HepG2 (cell line): ENCODE results near the gene CPEB4. TPM values are rescaled to one million over a fixed set of nuclear protein-coding genes. Genes with fewer than 3 reads are reported as not detected.

Experiments used
- CEBPB ChIP-seq: IDR thresholded peaks from 2 replicates; pipeline ENCODE4 v1.6.1; 2011; ENCODE audit warnings: low read depth, low read length, improper control_type of control experiment, borderline replicate concordance
- EEA1 ChIP-seq: sonication (generic); formaldehyde crosslinking; IDR thresholded peaks from 2 replicates; pipeline ENCODE4 v1.5.1; 2020; ENCODE audit warnings: mild to moderate bottlenecking, missing genetic modification reagents, borderline replicate concordance
- FOXC1 ChIP-seq: sonication (generic); formaldehyde crosslinking; IDR thresholded peaks from 2 replicates; pipeline ENCODE4 v1.8.0; 2022; ENCODE audit warnings: mild to moderate bottlenecking, missing genetic modification reagents, borderline replicate concordance
- HOXA7 ChIP-seq: sonication (generic); formaldehyde crosslinking; IDR thresholded peaks from 2 replicates; pipeline ENCODE4 v1.8.1; 2022; ENCODE audit warnings: mild to moderate bottlenecking, missing genetic modification reagents, moderate library complexity
- KLF12 ChIP-seq: sonication (generic); formaldehyde crosslinking; IDR thresholded peaks from 2 replicates; pipeline ENCODE4 v1.4.0; 2020; ENCODE audit warnings: missing genetic modification reagents, borderline replicate concordance
- MYC ChIP-seq: sonication (generic); formaldehyde crosslinking; IDR thresholded peaks from 2 replicates; pipeline ENCODE4 v1.9.0; 2021; ENCODE audit warnings: missing genetic modification reagents, borderline replicate concordance
- PCBP1 ChIP-seq: fragments of 200-400 bp; formaldehyde crosslinking; IDR thresholded peaks from 2 replicates; pipeline ENCODE4 v1.6.1; 2017; ENCODE audit warnings: mild to moderate bottlenecking, low read depth, low read length, borderline replicate concordance
- ZBTB40 ChIP-seq, 2 experiments: fragments of 450-650 bp in 1 of 2; sonication (generic) in 1 of 2; formaldehyde crosslinking in 1 of 2; IDR thresholded peaks; 2 replicates each; pipeline versions ENCODE4 v1.6.1 to v1.8.0; 2016 to 2022; ENCODE audit warnings: antibody characterized with exemption in 1 of 2, mild to moderate bottlenecking in 1 of 2, missing genetic modification reagents in 1 of 2
- ZFP36L2 ChIP-seq: sonication (generic); formaldehyde crosslinking; IDR thresholded peaks from 2 replicates; pipeline ENCODE4 v1.4.0; 2020; ENCODE audit warnings: missing genetic modification reagents
- ZFP90 ChIP-seq: sonication (generic); formaldehyde crosslinking; IDR thresholded peaks from 2 replicates; pipeline ENCODE4 v1.8.0; 2022; ENCODE audit warnings: missing genetic modification reagents, mild to moderate bottlenecking, inconsistent platforms, borderline replicate concordance
- ZNF10 ChIP-seq: sonication (generic); formaldehyde crosslinking; IDR thresholded peaks from 2 replicates; pipeline ENCODE4 v1.4.0; 2020; ENCODE audit warnings: mild to moderate bottlenecking, low read depth, missing genetic modification reagents, borderline replicate concordance
- ZNF207 ChIP-seq: fragments of 450-650 bp; IDR thresholded peaks from 2 replicates; pipeline ENCODE4 v1.6.1; 2016; ENCODE audit warnings: antibody characterized with exemption, borderline replicate concordance
- ZNF556 ChIP-seq: sonication (generic); formaldehyde crosslinking; IDR thresholded peaks from 2 replicates; pipeline ENCODE4 v1.4.0; 2020; ENCODE audit warnings: mild to moderate bottlenecking, missing genetic modification reagents, borderline replicate concordance
- ZNF577 ChIP-seq: sonication (generic); formaldehyde crosslinking; IDR thresholded peaks from 2 replicates; pipeline ENCODE4 v1.4.0; 2020; ENCODE audit warnings: mild to moderate bottlenecking, low read depth, missing genetic modification reagents, borderline replicate concordance
- ZNF580 ChIP-seq: IDR thresholded peaks from 2 replicates; pipeline ENCODE4 v1.6.1; 2016; ENCODE audit warnings: low read depth, borderline replicate concordance
- ZNF776 ChIP-seq: sonication (generic); formaldehyde crosslinking; IDR thresholded peaks from 2 replicates; pipeline ENCODE4 v1.4.0; 2020; ENCODE audit warnings: mild to moderate bottlenecking, missing genetic modification reagents
- ZNF879 ChIP-seq: sonication (generic); formaldehyde crosslinking; IDR thresholded peaks from 2 replicates; pipeline ENCODE4 v1.8.1; 2023; ENCODE audit warnings: missing genetic modification reagents
- ZSCAN22 ChIP-seq: sonication (generic); formaldehyde crosslinking; IDR thresholded peaks from 2 replicates; pipeline ENCODE4 v1.4.0; 2020; ENCODE audit warnings: mild to moderate bottlenecking, missing genetic modification reagents
- ZUFSP ChIP-seq: sonication (generic); formaldehyde crosslinking; IDR thresholded peaks from 2 replicates; pipeline ENCODE4 v1.9.0; 2021; ENCODE audit warnings: missing genetic modification reagents, mild to moderate bottlenecking, borderline replicate concordance
- polyA plus RNA-seq, 8 experiments: library from polyadenylated mRNA; depleted of rRNA in 3 of 8; stranded (reverse) in 7 of 8; unstranded in 1 of 8; fragments of >200 nt; fragmentation: Illumina TruSeq in 4 of 8; extraction: Trizol in 4 of 8; gene quantifications; 2 replicates each; pipeline versions ENCODE4 v1.2.1 to v1.2.3, GENCODE V29; 2011 to 2016; ENCODE audit warnings: low read depth in 4 of 8, missing spikeins in 1 of 8, mixed read lengths in 1 of 8; ENCODE audit not compliant: insufficient read depth in 1 of 8
- total RNA-seq, 5 experiments: library from RNA; depleted of rRNA; stranded (reverse); fragments of >200 nt; fragmentation: Illumina TruSeq; extraction: Trizol; gene quantifications; 2 replicates each; pipeline ENCODE4 v1.2.3, GENCODE V29; 2016; ENCODE audit warnings: low read depth in 1 of 5

CPEB4 gene
- total and polyA plus RNA-seq, 2 of the 13 experiments (the other 11 are each of a cell fraction or from before 2014, with no cell fraction given), result 7.7 to 26.7 TPM

- no peak for TF ChIP-seq ZBTB40 (IDR thresholded peaks at IDR 0.05)
- no peak; the same call in 1 of the 2 replicates for TF ChIP-seq ZBTB40 (CRISPR knock-in tag; IDR thresholded peaks at IDR 0.05)
- TF ChIP-seq PCBP1, result no peak
- TF ChIP-seq MYC, result no peak
- TF ChIP-seq ZNF879, result no peak
- TF ChIP-seq ZFP36L2 (CRISPR knock-in tag), result 0 out of 2 replicates have a peak, but pooled peaks have one; percentile 57
- no peak for TF ChIP-seq ZNF776 (CRISPR knock-in tag)
- no peak for TF ChIP-seq ZUFSP
- no peak for TF ChIP-seq FOXC1 (CRISPR knock-in tag)
- TF ChIP-seq ZNF556 (CRISPR knock-in tag), result no peak
- TF ChIP-seq ZNF580 (CRISPR knock-in tag), result no peak
- no peak for TF ChIP-seq ZNF10 (CRISPR knock-in tag)
- no peak for TF ChIP-seq ZNF207
- no peak for TF ChIP-seq EEA1 (CRISPR knock-in tag)
- no peak for TF ChIP-seq ZNF577 (CRISPR knock-in tag)
- no peak for TF ChIP-seq KLF12 (CRISPR knock-in tag)
- TF ChIP-seq ZSCAN22 (CRISPR knock-in tag), result no peak
- TF ChIP-seq HOXA7 (CRISPR knock-in tag), result no peak
- no peak for TF ChIP-seq ZFP90 (CRISPR knock-in tag)
- 0 out of 2 replicates have a peak, but pooled peaks have one; percentile 17 for TF ChIP-seq CEBPB
Measured at GRCh38 chr5:173932695-173933139, 44.6 kb downstream of the CPEB4 start (continued).
